ENCODE measurements around the gene PLPP6. TPM values are rescaled to one million over a fixed set of nuclear protein-coding genes. Genes with fewer than 3 reads are reported as not detected.

The PLPP6 gene
- total RNA-seq, 4 donors from 2014 or later, result 4.2 to 8.0 (median 5.6) TPM

DNA sequence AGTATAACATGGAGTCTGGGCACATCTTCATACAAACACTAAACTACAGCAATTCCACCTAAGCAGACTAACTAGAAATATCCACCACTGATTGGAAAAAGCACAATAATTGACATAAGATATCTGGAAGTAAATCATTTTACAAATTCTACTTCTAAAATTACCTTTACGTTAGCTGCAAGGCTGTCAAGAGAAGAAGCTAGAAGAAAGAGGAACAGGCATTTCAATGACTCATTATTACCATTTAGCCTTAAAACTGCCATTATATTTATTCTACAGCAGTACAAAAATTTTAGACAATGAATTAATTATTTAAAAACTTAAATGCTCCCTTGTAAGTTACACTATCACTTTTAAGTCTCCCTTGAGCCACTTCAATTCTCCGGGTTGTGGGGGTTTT, 43.4 kb upstream of the PLPP6 start:
- no peak overlapping the region for H3K4me3 ChIP-seq
- no peak for TF ChIP-seq POLR2A (IDR thresholded peaks at IDR 0.05)
- TF ChIP-seq EP300 (IDR thresholded peaks at IDR 0.05), result no peak
- TF ChIP-seq, protein P1, sequence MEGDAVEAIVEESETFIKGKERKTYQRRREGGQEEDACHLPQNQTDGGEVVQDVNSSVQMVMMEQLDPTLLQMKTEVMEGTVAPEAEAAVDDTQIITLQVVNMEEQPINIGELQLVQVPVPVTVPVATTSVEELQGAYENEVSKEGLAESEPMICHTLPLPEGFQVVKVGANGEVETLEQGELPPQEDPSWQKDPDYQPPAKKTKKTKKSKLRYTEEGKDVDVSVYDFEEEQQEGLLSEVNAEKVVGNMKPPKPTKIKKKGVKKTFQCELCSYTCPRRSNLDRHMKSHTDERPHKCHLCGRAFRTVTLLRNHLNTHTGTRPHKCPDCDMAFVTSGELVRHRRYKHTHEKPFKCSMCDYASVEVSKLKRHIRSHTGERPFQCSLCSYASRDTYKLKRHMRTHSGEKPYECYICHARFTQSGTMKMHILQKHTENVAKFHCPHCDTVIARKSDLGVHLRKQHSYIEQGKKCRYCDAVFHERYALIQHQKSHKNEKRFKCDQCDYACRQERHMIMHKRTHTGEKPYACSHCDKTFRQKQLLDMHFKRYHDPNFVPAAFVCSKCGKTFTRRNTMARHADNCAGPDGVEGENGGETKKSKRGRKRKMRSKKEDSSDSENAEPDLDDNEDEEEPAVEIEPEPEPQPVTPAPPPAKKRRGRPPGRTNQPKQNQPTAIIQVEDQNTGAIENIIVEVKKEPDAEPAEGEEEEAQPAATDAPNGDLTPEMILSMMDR (IDR thresholded peaks at IDR 0.05), result no peak
- 72% methylated on average over 2 of the region's 2 CpGs for WGBS, 2 donors

DNA sequence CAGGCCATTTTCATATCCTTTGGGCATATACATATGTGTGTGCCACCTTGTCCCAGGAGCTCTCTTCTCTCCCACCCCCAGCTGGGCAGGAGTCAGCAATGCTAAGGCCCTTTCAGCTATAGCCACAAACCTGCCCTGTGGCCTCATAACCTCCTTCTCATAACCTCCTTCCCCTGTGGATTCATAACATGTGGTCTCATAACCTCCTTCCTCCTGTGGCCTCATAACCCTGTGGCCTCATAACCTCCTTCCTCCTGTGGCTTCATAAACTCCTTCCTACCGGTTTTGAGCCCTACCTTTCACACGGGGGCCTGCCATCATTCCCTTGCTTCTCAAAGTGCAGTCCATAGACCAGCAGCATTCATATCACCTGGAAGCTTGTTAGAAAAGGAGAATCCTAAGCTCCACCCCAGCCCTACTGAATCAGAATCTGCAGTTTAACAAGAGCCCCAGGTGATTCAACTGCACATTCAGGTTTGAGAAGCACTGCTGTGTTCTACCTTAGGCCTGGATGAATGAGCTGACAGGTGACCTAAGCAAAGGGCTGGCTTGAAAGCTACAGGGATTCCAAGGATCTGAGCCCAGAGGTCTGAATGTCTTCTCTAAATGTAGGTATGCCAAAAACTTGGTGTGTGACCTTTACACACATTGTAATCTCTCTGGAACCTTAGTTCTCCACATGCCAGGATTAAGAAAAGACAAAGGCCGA, 41.9 kb upstream of the PLPP6 start:
- Histone ChIP-seq H3K4me1 (no peaks in the 10 kb centered on the region), H3K9me3 (no peaks in the 10 kb centered on the region), H3K36me3 (no peaks in the 10 kb centered on the region), H3K4me3 (no peak overlapping the region), H3K27me3 (no peaks in the 10 kb centered on the region), H3K27ac (no peak overlapping the region)
- DNase-seq (ENCODE audit: low spot score in 2 of 2), result no peak
- TF ChIP-seq POLR2A (IDR thresholded peaks at IDR 0.05), result no peak
- WGBS, 2 donors, result 72 to 86% methylated on average over 3 of the region's 3 CpGs

More for the DNA sequence above, 43.4 kb upstream of the PLPP6 start:
- Histone ChIP-seq H3K4me1 (no peaks in the 10 kb centered on the region), H3K27ac (no peak overlapping the region), H3K27me3 (no peaks in the 10 kb centered on the region), H3K36me3 (no peaks in the 10 kb centered on the region), H3K9me3 (no peaks in the 10 kb centered on the region)
- no peak for DNase-seq (ENCODE audit: low spot score in 2 of 2)

DNA sequence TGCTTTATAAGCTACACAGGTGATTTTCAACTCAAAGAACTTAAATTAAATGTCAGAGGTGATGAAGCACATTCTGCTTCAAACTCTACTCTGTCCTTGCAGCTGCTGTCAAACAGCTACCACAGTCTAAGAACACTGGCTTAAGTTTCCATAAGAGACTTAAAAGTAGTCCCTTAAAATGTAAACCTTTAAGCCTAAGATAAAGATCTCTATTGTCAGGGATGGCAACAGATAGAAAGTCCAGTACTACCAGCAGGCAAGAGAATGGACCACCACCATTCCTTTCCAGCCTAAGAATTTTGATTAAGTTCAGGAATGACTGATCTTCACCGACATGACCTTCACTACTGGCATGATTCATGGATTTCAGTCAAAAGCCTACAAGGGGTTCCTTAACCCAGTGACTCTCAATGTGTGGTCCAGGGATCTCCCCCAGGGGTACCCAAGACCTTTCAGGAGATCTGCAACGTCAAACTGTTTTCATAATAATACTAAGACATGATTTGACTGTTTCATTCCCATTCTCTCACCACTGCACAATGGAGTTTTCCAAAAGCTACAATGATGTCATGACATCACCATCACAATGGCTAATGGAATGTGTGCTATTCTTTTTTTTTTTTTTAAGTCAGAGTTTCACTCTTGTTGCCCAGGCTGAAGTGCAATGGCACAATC, 41.1 kb upstream of the PLPP6 start:
- no peak overlapping the region for H3K27ac ChIP-seq
- H3K9me3 ChIP-seq, result no peaks in the 10 kb centered on the region
- no peak for DNase-seq (ENCODE audit: low spot score in 2 of 2)
- TF ChIP-seq POLR2A (IDR thresholded peaks at IDR 0.05), result no peak
- no peak for TF ChIP-seq EP300 (IDR thresholded peaks at IDR 0.05)
- TF ChIP-seq, protein P1 (IDR thresholded peaks at IDR 0.05), result no peak
- no peaks in the 10 kb centered on the region for H3K36me3 ChIP-seq
- no peaks in the 10 kb centered on the region for H3K4me1 ChIP-seq
- H3K4me3 ChIP-seq, result no peak overlapping the region
- H3K27me3 ChIP-seq, result no peaks in the 10 kb centered on the region
- WGBS, 2 donors, result 32 to 36% methylated on average over 2 of the region's 2 CpGs

DNA sequence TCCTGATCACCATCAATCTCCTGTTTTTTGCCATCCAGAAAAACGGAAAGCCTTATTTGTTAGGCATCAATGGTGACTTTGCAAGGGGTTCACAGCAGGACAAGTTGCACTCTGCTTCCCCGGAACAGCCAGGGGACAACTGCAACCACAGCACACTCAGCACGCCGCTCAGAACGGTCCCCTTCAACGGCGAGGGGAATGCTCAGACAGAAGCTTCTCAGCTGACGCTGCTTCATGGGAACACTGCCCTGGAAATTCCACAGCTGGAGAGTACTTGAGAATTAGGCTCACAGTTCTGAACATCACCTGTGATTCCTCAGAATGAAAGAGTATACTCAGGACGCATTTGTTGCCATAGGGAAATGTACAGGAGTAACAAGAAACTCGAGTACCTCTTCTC, 40.1 kb upstream of the PLPP6 start:
- H3K36me3 ChIP-seq, result no peaks in the 10 kb centered on the region
- 81 to 84% methylated on average over 10 of the region's 10 CpGs for WGBS, 2 donors
- no peaks in the 10 kb centered on the region for H3K4me1 ChIP-seq
- H3K27ac ChIP-seq, result no peak overlapping the region
- no peak overlapping the region for H3K4me3 ChIP-seq
- TF ChIP-seq EP300 (IDR thresholded peaks at IDR 0.05) (no peak), POLR2A (IDR thresholded peaks at IDR 0.05) (no peak)
- TF ChIP-seq, protein P1 (IDR thresholded peaks at IDR 0.05), result no peak
- no peak for DNase-seq (ENCODE audit: low spot score in 2 of 2)
- no peaks in the 10 kb centered on the region for H3K27me3 ChIP-seq
- H3K9me3 ChIP-seq, result no peaks in the 10 kb centered on the region

DNA sequence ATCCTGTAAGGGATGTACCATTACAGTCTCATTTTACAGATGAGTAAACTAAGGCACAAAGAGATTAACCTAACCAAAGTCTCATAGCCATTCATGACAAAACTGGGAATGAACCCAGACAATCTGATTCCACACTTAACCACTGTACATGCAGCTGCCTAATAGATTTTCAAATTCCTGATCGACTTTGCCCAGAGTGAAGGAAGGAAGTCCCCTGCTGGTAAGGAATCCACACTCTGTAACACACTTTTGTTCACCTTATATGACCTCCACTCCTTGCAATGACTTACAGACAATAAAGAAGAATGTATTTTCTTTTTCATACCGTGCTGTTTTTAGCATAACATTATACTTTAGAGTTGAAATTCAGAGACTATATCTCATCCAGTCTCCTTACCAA, 31.3 kb upstream of the PLPP6 start:
- no peak for DNase-seq (ENCODE audit: low spot score in 2 of 2)
- no peaks in the 10 kb centered on the region for H3K27me3 ChIP-seq
- 18 to 26% methylated on average over 2 of the region's 2 CpGs for WGBS, 2 donors
- H3K4me3 ChIP-seq, result no peak overlapping the region
- no peaks in the 10 kb centered on the region for H3K9me3 ChIP-seq
- TF ChIP-seq, protein P1 (IDR thresholded peaks at IDR 0.05), result no peak
- TF ChIP-seq POLR2A (IDR thresholded peaks at IDR 0.05), result no peak
- no peak for TF ChIP-seq EP300 (IDR thresholded peaks at IDR 0.05)
- no peaks in the 10 kb centered on the region for H3K36me3 ChIP-seq
- no peak overlapping the region for H3K27ac ChIP-seq
- no peaks in the 10 kb centered on the region for H3K4me1 ChIP-seq
